Measurements from ENCODE around the gene GPSM1. TPM values are rescaled to one million over a fixed set of nuclear protein-coding genes. Genes with fewer than 3 reads are reported as not detected.
A peak's percentile ranks its signal among the peaks of the same experiment; 100 is the strongest.

The GPSM1 gene
- total and polyA plus RNA-seq, 9 of the 15 experiments (the other 6 are each of a cell fraction or from before 2014, with no cell fraction given), result 0.04 to 14.2 (median 3.1) TPM

DNA sequence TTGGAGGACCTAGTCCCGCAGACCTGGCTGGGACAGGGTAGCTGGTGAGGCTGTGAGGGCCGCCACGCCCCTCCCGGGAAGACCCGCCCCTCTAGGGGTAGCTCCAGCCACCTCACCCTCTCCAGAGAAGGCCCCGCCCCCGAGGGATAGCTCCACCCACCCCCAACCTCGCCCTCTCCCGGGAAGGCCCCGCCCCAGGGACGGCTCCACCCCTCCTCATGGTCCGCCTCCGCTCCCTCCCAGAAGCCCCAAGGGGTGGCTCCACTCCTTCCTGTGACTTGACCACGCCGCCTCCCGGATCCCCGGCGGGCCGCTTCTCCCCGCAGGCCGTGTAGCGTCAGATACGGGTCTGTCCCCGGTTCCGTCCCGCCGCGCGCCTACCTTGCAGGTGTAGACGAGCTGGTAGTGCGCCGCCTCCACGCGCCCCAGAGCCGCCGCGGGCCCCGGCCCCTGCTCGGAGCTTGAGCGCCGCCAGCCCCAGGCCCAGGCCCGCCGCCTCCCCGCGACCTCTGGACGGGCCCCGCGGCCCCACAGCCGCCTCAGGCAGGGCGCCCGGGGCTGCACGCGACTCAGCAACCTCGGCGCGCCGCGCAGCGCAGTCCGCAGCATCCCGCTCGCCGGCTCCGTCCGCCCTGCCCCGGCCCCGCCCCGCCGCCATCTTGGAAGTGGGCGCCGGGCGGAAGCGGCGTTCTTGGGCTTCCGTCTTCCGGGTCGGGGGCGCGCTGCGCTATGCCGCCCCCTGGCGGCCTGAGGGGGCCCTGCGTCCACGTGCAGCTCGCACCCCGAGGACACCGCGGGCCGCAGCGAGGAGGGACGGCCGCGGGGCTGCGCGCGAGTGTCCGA, 36.0 kb downstream of the GPSM1 start, which contains the start of gene DNLZ (continued):
- TF ChIP-seq TCF7 (IDR thresholded peaks at IDR 0.05; ENCODE audit: borderline replicate concordance) (no peak), TSC22D4 (tag; IDR thresholded peaks at IDR 0.05) (no peak), KAT2B (IDR thresholded peaks at IDR 0.05; ENCODE audit: low read depth, low read length) (no peak), EWSR1 (IDR thresholded peaks at IDR 0.05; ENCODE audit: borderline replicate concordance, low read depth, partially characterized antibody) (no peak), NR1H2 (CRISPR knock-in tag; IDR thresholded peaks at IDR 0.05) (0 out of 2 replicates have a peak, but pooled peaks have one; percentile 87), CTBP1 (IDR thresholded peaks at IDR 0.05; ENCODE audit: borderline replicate concordance) (peak; percentile 80; the same call in 1 of the 2 replicates), ZC3H4 (CRISPR knock-in tag; IDR thresholded peaks at IDR 0.05; ENCODE audit: borderline replicate concordance) (no peak), TEAD1 (CRISPR knock-in tag; IDR thresholded peaks at IDR 0.05) (peak; percentile 74 to 90; a peak in 3 of 4 replicates), BMI1 (IDR thresholded peaks at IDR 0.05; ENCODE audit: low read length) (no peak), RB1 (IDR thresholded peaks at IDR 0.05; ENCODE audit: low read depth) (peak; percentile 97), SMAD2 (IDR thresholded peaks at IDR 0.05; ENCODE audit: low read depth, low read length) (no peak), PHF21A (IDR thresholded peaks at IDR 0.05; ENCODE audit: borderline replicate concordance, low read depth) (no peak), FOXP1 (CRISPR knock-in tag; IDR thresholded peaks at IDR 0.05) (peak; percentile 90; the same call in 1 of the 2 replicates), RFX1 (IDR thresholded peaks at IDR 0.05) (no peak), NUFIP1 (IDR thresholded peaks at IDR 0.05; ENCODE audit: partially characterized antibody) (no peak), ATF1 (CRISPR knock-in tag; IDR thresholded peaks at IDR 0.05) (no peak), ATF1 (tag; IDR thresholded peaks at IDR 0.05) (peak; percentile 69), TRIM28 (IDR thresholded peaks at IDR 0.05) (no peak), IFI16 (CRISPR knock-in tag; IDR thresholded peaks at IDR 0.05) (no peak), CBX3 (IDR thresholded peaks at IDR 0.05; ENCODE audit: borderline replicate concordance in 1 of 2, low read length in 2 of 2) (peak in 1 of 2 experiments; percentile 95; a peak in 2 of 3 replicates)
- TF ChIP-seq, protein P1, sequence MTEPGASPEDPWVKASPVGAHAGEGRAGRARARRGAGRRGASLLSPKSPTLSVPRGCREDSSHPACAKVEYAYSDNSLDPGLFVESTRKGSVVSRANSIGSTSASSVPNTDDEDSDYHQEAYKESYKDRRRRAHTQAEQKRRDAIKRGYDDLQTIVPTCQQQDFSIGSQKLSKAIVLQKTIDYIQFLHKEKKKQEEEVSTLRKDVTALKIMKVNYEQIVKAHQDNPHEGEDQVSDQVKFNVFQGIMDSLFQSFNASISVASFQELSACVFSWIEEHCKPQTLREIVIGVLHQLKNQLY (CRISPR knock-in tag; conservative IDR thresholded peaks at IDR 0.05), result 0 out of 4 replicates have a peak, but pooled peaks of 1 of the 2 experiments have one; percentile 76
- TF ChIP-seq, protein P2, sequence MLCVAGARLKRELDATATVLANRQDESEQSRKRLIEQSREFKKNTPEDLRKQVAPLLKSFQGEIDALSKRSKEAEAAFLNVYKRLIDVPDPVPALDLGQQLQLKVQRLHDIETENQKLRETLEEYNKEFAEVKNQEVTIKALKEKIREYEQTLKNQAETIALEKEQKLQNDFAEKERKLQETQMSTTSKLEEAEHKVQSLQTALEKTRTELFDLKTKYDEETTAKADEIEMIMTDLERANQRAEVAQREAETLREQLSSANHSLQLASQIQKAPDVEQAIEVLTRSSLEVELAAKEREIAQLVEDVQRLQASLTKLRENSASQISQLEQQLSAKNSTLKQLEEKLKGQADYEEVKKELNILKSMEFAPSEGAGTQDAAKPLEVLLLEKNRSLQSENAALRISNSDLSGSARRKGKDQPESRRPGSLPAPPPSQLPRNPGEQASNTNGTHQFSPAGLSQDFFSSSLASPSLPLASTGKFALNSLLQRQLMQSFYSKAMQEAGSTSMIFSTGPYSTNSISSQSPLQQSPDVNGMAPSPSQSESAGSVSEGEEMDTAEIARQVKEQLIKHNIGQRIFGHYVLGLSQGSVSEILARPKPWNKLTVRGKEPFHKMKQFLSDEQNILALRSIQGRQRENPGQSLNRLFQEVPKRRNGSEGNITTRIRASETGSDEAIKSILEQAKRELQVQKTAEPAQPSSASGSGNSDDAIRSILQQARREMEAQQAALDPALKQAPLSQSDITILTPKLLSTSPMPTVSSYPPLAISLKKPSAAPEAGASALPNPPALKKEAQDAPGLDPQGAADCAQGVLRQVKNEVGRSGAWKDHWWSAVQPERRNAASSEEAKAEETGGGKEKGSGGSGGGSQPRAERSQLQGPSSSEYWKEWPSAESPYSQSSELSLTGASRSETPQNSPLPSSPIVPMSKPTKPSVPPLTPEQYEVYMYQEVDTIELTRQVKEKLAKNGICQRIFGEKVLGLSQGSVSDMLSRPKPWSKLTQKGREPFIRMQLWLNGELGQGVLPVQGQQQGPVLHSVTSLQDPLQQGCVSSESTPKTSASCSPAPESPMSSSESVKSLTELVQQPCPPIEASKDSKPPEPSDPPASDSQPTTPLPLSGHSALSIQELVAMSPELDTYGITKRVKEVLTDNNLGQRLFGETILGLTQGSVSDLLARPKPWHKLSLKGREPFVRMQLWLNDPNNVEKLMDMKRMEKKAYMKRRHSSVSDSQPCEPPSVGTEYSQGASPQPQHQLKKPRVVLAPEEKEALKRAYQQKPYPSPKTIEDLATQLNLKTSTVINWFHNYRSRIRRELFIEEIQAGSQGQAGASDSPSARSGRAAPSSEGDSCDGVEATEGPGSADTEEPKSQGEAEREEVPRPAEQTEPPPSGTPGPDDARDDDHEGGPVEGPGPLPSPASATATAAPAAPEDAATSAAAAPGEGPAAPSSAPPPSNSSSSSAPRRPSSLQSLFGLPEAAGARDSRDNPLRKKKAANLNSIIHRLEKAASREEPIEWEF (CRISPR knock-in tag; IDR thresholded peaks at IDR 0.05), result no peak
- TF ChIP-seq, protein P3, sequence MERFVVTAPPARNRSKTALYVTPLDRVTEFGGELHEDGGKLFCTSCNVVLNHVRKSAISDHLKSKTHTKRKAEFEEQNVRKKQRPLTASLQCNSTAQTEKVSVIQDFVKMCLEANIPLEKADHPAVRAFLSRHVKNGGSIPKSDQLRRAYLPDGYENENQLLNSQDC (CRISPR knock-in tag; IDR thresholded peaks at IDR 0.05), result no peak

All from K562 (cell line).